ENCODE data around the gene FBLN1. TPM values are rescaled to one million over a fixed set of nuclear protein-coding genes. Genes with fewer than 3 reads are reported as not detected.

Gene FBLN1
- total RNA-seq, 4 donors from 2014 or later: 33.7 to 546 (median 86.3) TPM

DNA sequence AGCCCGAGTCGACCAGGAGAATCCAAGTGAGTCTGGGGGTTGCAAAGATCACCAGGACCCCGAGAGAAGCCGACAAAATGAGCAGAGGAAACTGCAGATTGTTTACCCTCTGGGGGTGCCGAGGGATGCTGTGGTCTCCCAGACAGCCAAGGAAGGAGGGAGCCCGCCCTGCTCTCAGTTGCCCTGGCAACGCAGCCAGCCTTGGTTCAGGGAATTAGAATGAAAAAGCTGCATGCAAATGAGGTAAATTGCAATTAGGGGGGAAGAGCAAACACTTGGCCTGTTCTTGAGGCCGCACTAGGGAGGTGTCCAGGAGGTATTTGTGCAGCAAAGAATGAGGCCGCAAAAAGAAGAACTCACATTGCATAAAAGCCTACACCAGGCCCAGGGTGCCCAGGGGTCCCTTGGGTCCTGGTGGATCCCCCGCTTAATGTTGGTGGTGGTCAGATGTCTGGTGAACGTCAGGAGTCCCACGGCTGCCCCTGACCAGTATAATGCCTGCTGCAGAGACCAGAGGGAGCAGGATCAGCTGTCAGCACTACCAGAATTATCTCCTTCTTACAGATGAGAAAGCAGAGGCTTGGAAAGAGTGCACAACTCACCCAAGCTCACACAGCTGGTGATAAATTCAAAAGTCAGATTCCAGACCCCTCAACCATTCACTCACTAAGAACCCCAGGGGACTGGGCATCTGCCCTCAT is 128.6 kb downstream of the FBLN1 start:
- TF ChIP-seq POLR2A (IDR thresholded peaks at IDR 0.05): no peak
- TF ChIP-seq, protein P1, sequence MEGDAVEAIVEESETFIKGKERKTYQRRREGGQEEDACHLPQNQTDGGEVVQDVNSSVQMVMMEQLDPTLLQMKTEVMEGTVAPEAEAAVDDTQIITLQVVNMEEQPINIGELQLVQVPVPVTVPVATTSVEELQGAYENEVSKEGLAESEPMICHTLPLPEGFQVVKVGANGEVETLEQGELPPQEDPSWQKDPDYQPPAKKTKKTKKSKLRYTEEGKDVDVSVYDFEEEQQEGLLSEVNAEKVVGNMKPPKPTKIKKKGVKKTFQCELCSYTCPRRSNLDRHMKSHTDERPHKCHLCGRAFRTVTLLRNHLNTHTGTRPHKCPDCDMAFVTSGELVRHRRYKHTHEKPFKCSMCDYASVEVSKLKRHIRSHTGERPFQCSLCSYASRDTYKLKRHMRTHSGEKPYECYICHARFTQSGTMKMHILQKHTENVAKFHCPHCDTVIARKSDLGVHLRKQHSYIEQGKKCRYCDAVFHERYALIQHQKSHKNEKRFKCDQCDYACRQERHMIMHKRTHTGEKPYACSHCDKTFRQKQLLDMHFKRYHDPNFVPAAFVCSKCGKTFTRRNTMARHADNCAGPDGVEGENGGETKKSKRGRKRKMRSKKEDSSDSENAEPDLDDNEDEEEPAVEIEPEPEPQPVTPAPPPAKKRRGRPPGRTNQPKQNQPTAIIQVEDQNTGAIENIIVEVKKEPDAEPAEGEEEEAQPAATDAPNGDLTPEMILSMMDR (IDR thresholded peaks at IDR 0.05): no peak
- intact Hi-C loops (cut with DNase I): no loop called here
- peaks cover 0 to 16% (median 0%) of the 10 kb centered on the region in 3 donors for H3K4me1 ChIP-seq
- peaks cover 0 to 46% (median 0%) of the 10 kb centered on the region in 4 donors for H3K27me3 ChIP-seq
- DNase-seq: no peak
- WGBS, 2 donors: 53 to 75% methylated on average over 10 to 12 of the region's 12 CpGs
- H3K9me3 ChIP-seq: no peaks in the 10 kb centered on the region
- H3K4me3 ChIP-seq: no peak overlapping the region
- H3K27ac ChIP-seq: no peak overlapping the region
- H3K36me3 ChIP-seq: no peaks in the 10 kb centered on the region

DNA sequence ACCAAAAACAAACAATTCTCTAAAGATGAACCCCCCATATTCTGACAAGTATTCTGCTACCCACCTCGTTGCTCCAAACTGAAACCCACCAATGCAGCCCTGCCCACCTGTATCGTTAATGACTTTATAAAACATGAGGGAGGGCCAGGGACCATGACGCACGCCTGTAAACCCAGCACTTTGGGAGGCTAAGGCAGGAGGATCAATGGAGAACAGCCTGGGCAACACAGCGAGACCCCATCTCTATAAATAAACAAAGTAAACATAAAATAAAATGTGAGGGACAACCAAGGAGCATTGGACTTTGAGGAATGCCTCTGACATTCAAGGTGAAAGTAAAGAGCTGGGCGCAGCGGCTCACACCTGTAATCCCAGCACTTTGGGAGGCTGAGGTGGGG is 129.2 kb downstream of the FBLN1 start:
- WGBS, 2 donors: 86 to 90% methylated on average over 7 of the region's 7 CpGs

GRCh38 chr22:45632791-45633515 is 130.3 kb downstream of the FBLN1 start:
- H3K36me3 ChIP-seq: no peaks in the 10 kb centered on the region
- intact Hi-C loops (cut with DNase I): no loop called here
- peaks cover 0 to 11% (median 0%) of the 10 kb centered on the region in 3 donors for H3K4me1 ChIP-seq
- WGBS, 2 donors: 14 to 41% methylated on average over 12 of the region's 15 CpGs
- no peak overlapping the region for H3K4me3 ChIP-seq
- no peak overlapping the region for H3K27ac ChIP-seq
- DNase-seq: no peak
- no peak for TF ChIP-seq POLR2A (IDR thresholded peaks at IDR 0.05)
- TF ChIP-seq, protein P1 (IDR thresholded peaks at IDR 0.05): no peak
- peaks cover 0 to 43% (median 0%) of the 10 kb centered on the region in 4 donors for H3K27me3 ChIP-seq
- no peaks in the 10 kb centered on the region for H3K9me3 ChIP-seq

More for the DNA sequence above, 129.2 kb downstream of the FBLN1 start:
- intact Hi-C loops (cut with DNase I): no loop called here
- Histone ChIP-seq H3K9me3 (no peaks in the 10 kb centered on the region), H3K27me3 (peaks cover 0 to 44% (median 0%) of the 10 kb centered on the region in 4 donors), H3K4me1 (peaks cover 0 to 11% (median 0%) of the 10 kb centered on the region in 3 donors), H3K36me3 (no peaks in the 10 kb centered on the region), H3K27ac (no peak overlapping the region), H3K4me3 (no peak overlapping the region)
- no peak for DNase-seq
- TF ChIP-seq, protein P1 (IDR thresholded peaks at IDR 0.05): no peak
- TF ChIP-seq POLR2A (IDR thresholded peaks at IDR 0.05): no peak

DNA sequence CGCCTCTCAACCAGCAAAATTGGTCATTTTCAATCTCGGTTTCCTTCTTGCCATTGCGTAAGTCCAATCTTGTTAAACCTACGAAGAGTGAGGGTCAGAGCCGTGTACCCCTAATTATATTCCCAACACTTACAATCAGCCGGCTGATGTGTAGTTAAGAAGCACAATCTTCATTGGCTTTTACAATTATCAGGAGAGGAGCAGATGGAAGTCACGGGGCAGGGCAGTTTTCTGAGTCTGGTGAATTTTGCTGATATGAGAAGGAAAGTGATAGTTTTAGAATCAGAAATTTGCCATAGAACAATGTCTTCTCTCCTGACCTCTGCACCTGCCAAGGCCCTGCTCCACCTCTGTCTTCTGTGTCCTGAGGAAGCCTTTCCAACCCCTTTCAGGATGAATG is 134.0 kb downstream of the FBLN1 start:
- peaks cover 0 to 55% (median 0%) of the 10 kb centered on the region in 4 donors for H3K27me3 ChIP-seq
- WGBS, 2 donors: 90 to 96% methylated on average over 3 to 7 of the region's 7 CpGs
- DNase-seq: no peak
- no peak overlapping the region for H3K27ac ChIP-seq
- intact Hi-C loops (cut with DNase I): no loop called here
- H3K9me3 ChIP-seq: no peaks in the 10 kb centered on the region
- TF ChIP-seq POLR2A (IDR thresholded peaks at IDR 0.05): no peak
- TF ChIP-seq, protein P1 (IDR thresholded peaks at IDR 0.05): no peak
- H3K4me3 ChIP-seq: no peak overlapping the region
- no peaks in the 10 kb centered on the region for H3K36me3 ChIP-seq
- H3K4me1 ChIP-seq: peaks cover 14 to 39% (median 21%) of the 10 kb centered on the region in 3 donors

- intact Hi-C loops (cut with DNase I): no loop called here
- DNase-seq: no peak
- Histone ChIP-seq H3K27ac (peak overlapping the region; percentile 75 to 90 (median 84)), H3K36me3 (no peaks in the 10 kb centered on the region), H3K4me1 (peaks cover 14 to 41% (median 24%) of the 10 kb centered on the region in 3 donors), H3K27me3 (peaks cover 0 to 45% (median 0%) of the 10 kb centered on the region in 4 donors), H3K9me3 (no peaks in the 10 kb centered on the region), H3K4me3 (no peak overlapping the region)
- no peak for TF ChIP-seq POLR2A (IDR thresholded peaks at IDR 0.05)
- TF ChIP-seq, protein P1 (IDR thresholded peaks at IDR 0.05): no peak
- WGBS, 2 donors: 65 to 72% methylated on average over 3 of the region's 3 CpGs
Observed at GRCh38 chr22:45638197-45638596, 135.5 kb downstream of the FBLN1 start.
